Measurements from ENCODE around the gene MTCL1.

GRCh38 chr18:8785261-8785660 is 79.9 kb downstream of the MTCL1 start:
- TF ChIP-seq CTCF (IDR thresholded peaks at IDR 0.05): no peak
- no peak for TF ChIP-seq POLR2A (IDR thresholded peaks at IDR 0.05)
